IPS DF 4.7 (cell line): ENCODE measurements around the gene CTXND2.

ENCODE experiments used
- DNase-seq: peaks from one replicate; pipeline ENCODE4 v3.0.0-alpha.2; 2013; ENCODE audit warnings: low spot score; ENCODE audit errors: extremely low read depth

The CTXND2 gene

DNA sequence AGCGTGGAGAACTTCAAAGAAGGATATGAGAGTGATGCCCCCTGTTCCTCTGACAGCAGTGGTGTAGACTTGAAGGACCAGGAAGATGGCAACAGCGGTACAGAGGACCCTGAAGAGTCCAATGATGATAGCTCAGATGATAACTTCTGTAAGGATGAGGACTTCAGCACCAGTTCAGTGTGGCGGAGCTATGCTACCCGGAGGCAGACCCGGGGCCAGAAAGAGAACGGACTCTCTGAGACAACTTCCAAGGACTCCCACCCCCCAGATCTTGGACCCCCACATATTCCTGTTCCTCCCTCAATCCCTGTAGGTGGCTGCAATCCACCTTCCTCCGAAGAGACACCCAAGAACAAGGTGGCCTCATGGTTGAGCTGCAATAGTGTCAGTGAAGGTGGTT is 73.7 kb downstream of the CTXND2 start:
- DNase-seq: no peak

DNA sequence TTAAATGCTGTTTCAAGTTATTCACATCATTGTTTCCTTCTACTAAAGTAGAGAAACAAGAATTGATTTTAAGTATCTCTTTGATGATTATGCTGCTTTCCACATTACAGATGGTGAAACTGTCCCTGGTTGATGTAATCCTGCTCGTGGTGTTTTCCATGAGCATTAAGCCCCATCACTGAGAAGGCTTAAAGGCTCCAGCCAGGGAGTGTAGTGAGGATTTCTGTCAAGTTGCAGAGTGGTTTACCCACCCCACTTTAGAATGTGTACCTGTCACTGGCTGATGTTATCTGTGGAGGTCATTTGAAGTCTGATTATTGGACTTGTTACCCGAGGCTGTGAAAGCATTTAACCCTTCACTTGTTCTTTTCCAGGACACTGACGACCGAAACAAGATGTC is 74.8 kb downstream of the CTXND2 start:
- no peak for DNase-seq
